Fibroblast of peridontal ligament (primary cell): ENCODE data around the gene MOCOS.

Experiments
- DNase-seq: peaks from one replicate; pipeline ENCODE4 v3.0.0-alpha.2; 2010; ENCODE audit errors: extremely low read depth

The MOCOS gene

GRCh38 chr18:36177913-36178312 lies 9.4 kb upstream of the MOCOS start:
- no peak for DNase-seq

- DNase-seq: peak; percentile 86
Observed at GRCh38 chr18:36179562-36180355, 7.5 kb upstream of the MOCOS start.

- DNase-seq: no peak
Observed at GRCh38 chr18:36181441-36181840, 5.9 kb upstream of the MOCOS start.

- DNase-seq: no peak
Observed at GRCh38 chr18:36181898-36182506, 5.3 kb upstream of the MOCOS start.

- no peak for DNase-seq
Observed at GRCh38 chr18:36183033-36183432, 4.3 kb upstream of the MOCOS start.

GRCh38 chr18:36183987-36184386 lies 3.3 kb upstream of the MOCOS start:
- DNase-seq: no peak

- DNase-seq: no peak
Observed at GRCh38 chr18:36185157-36185556, 2.1 kb upstream of the MOCOS start.

- DNase-seq: no peak
Observed at GRCh38 chr18:36185901-36186460, 1.3 kb upstream of the MOCOS start.

- DNase-seq: peak; percentile 36
Observed at GRCh38 chr18:36186461-36187192, 670 bp upstream of the MOCOS start.

GRCh38 chr18:36187826-36188721 lies 777 bp downstream of the MOCOS start:
- DNase-seq: peak; percentile 64

- no peak for DNase-seq
Observed at GRCh38 chr18:36188916-36189315, 1.6 kb downstream of the MOCOS start.

- no peak for DNase-seq
Observed at GRCh38 chr18:36189486-36189885, 2.2 kb downstream of the MOCOS start.

- no peak for DNase-seq
Observed at GRCh38 chr18:36191286-36191685, 4.0 kb downstream of the MOCOS start.

- no peak for DNase-seq
Observed at GRCh38 chr18:36191711-36192110, 4.4 kb downstream of the MOCOS start.

- no peak for DNase-seq
Observed at GRCh38 chr18:36194600-36195315, 7.5 kb downstream of the MOCOS start.

GRCh38 chr18:36195427-36196122 lies 8.3 kb downstream of the MOCOS start:
- peak; percentile 33 for DNase-seq

- no peak for DNase-seq
Observed at GRCh38 chr18:36196238-36196995, 9.1 kb downstream of the MOCOS start.

- no peak for DNase-seq
Observed at GRCh38 chr18:36197511-36198166, 10.3 kb downstream of the MOCOS start.
